HepG2 (cell line): ENCODE data around the gene JSRP1. TPM values are rescaled to one million over a fixed set of nuclear protein-coding genes. Genes with fewer than 3 reads are reported as not detected.

Source experiments
- ATAC-seq: fragments of 200-7000 bp; cut with Tn5 transposase; 3 replicates; pipeline ENCODE4 v1.9.1; 2020; ENCODE audit warnings: mild to moderate bottlenecking, moderate library complexity
- BruUV-seq: library from RNA; stranded (reverse); fragments of 400-500 nt; replicated peaks from 2 replicates; lab custom pipeline; 2021; lab: Mats Ljungman, UMichigan
- CTCF ChIA-PET: fragments of 300-600 bp; formaldehyde crosslinking; extraction: SDS; loops from one replicate; lab custom pipeline; 2021; ENCODE audit warnings: low total read pairs, inconsistent platforms, low intra/inter-chr PET ratio; lab: Yijun Ruan, JAX
- POLR2A ChIA-PET: fragments of 350-600 bp; sonication (Branson Sonifier 250); formaldehyde crosslinking; loops from one replicate; lab custom pipeline; 2020; ENCODE audit warnings: antibody characterized with exemption, inconsistent platforms; lab: Yijun Ruan, JAX
- DNase-seq: peaks from one replicate; pipeline ENCODE4 v3.0.0-alpha.2; 2015; ENCODE audit warnings: low spot score
- FAIRE-seq: peaks from 3 replicates; lab custom pipeline; 2011; peaks lifted over from hg19 to GRCh38; lab: Jason Lieb, UNC
- H2AFZ ChIP-seq: one replicate; pipeline ENCODE4 v1.6.1; 2011; ENCODE audit warnings: low read length, inconsistent platforms
- H3K27ac ChIP-seq: fragments of 300-600 bp; 3 replicates; pipeline ENCODE4 v1.8.0; 2011; ENCODE audit warnings: mixed run types, mild to moderate bottlenecking, mixed read lengths, low read length, inconsistent platforms; ENCODE audit not compliant: insufficient read depth; ENCODE audit errors: extremely low read length
- H3K27me3 ChIP-seq, 2 experiments: fragments of 200-600 bp in 1 of 2; 2 replicates in 1 of 2; 3 replicates in 1 of 2; pipeline versions ENCODE4 v1.6.0 to v1.8.0; 2011; ENCODE audit warnings: low read length in 2 of 2, mild to moderate bottlenecking in 2 of 2, moderate library complexity in 2 of 2, inconsistent platforms in 1 of 2; ENCODE audit not compliant: insufficient read depth in 2 of 2, control insufficient read depth in 1 of 2
- H3K36me3 ChIP-seq, 2 experiments: fragments of 200-600 bp in 1 of 2; replicated peaks in 1 of 2; 2 replicates in 1 of 2; 3 replicates in 1 of 2; pipeline versions ENCODE4 v1.5.1 to v1.8.0; 2011; ENCODE audit warnings: low read length in 2 of 2, inconsistent platforms in 1 of 2; ENCODE audit not compliant: insufficient read depth in 2 of 2, control insufficient read depth in 1 of 2
- H3K4me1 ChIP-seq: 2 replicates; pipeline ENCODE4 v1.5.1; 2012; ENCODE audit warnings: low read length, inconsistent platforms; ENCODE audit not compliant: insufficient read depth
- H3K4me2 ChIP-seq: 2 replicates; pipeline ENCODE4 v1.6.0; 2011; ENCODE audit warnings: low read depth, low read length, inconsistent platforms
- H3K4me3 ChIP-seq, 3 experiments: fragments of 200-600 bp in 1 of 3; sonication (generic), shearing (Covaris generic) in 1 of 3; replicated peaks in 1 of 3; 2 replicates each; pipeline ENCODE4 v1.5.1; 2011 to 2016; ENCODE audit warnings: low read length in 3 of 3, inconsistent platforms in 2 of 3, low read depth in 2 of 3, mild to moderate bottlenecking in 2 of 3, control low read depth in 1 of 3, mixed read lengths in 1 of 3; ENCODE audit not compliant: insufficient read depth in 1 of 3
- H3K79me2 ChIP-seq: one replicate; pipeline ENCODE4 v1.6.1; 2011; ENCODE audit warnings: low read length, inconsistent platforms; ENCODE audit not compliant: insufficient read depth
- H3K9ac ChIP-seq: 2 replicates; pipeline ENCODE4 v1.6.0; 2011; ENCODE audit warnings: mild to moderate bottlenecking, low read depth, low read length, inconsistent platforms; ENCODE audit not compliant: insufficient read depth
- H3K9me3 ChIP-seq: 2 replicates; pipeline ENCODE4 v1.5.1; 2012; ENCODE audit warnings: mild to moderate bottlenecking, low read length
- H4K20me1 ChIP-seq: 2 replicates; pipeline ENCODE4 v1.6.0; 2011; ENCODE audit warnings: inconsistent platforms, mild to moderate bottlenecking, low read length, moderate library complexity; ENCODE audit not compliant: insufficient read depth
- E2F1 ChIP-seq: sonication (generic); formaldehyde crosslinking; IDR thresholded peaks from 2 replicates; pipeline ENCODE4 v1.5.0; 2020; ENCODE audit warnings: missing genetic modification reagents
- GPN1 ChIP-seq: sonication (generic); formaldehyde crosslinking; IDR thresholded peaks from 2 replicates; pipeline ENCODE4 v1.5.1; 2020; ENCODE audit warnings: missing genetic modification reagents, borderline replicate concordance
- KLF13 ChIP-seq: sonication (generic); formaldehyde crosslinking; IDR thresholded peaks from 2 replicates; pipeline ENCODE4 v1.4.0; 2020; ENCODE audit warnings: mild to moderate bottlenecking, missing genetic modification reagents
- SP2 ChIP-seq: sonication (generic); formaldehyde crosslinking; IDR thresholded peaks from 2 replicates; pipeline ENCODE4 v1.5.1; 2020; ENCODE audit warnings: mild to moderate bottlenecking, missing genetic modification reagents
- ZBTB33 ChIP-seq: sonication (generic); formaldehyde crosslinking; IDR thresholded peaks from 2 replicates; pipeline ENCODE4 v1.4.0; 2020; ENCODE audit warnings: missing genetic modification reagents
- ZBTB8A ChIP-seq: sonication (generic); formaldehyde crosslinking; IDR thresholded peaks from 2 replicates; pipeline ENCODE4 v1.4.0; 2020; ENCODE audit warnings: mild to moderate bottlenecking, low read depth, missing genetic modification reagents, borderline replicate concordance
- ZNF235 ChIP-seq: sonication (generic); formaldehyde crosslinking; IDR thresholded peaks from 2 replicates; pipeline ENCODE4 v1.8.1; 2023; ENCODE audit warnings: mild to moderate bottlenecking, missing genetic modification reagents, borderline replicate concordance
- ZNF567 ChIP-seq: sonication (generic); formaldehyde crosslinking; IDR thresholded peaks from 2 replicates; pipeline ENCODE4 v1.8.1; 2023; ENCODE audit warnings: mild to moderate bottlenecking, missing genetic modification reagents, borderline replicate concordance
- ZNF891 ChIP-seq: sonication (generic); formaldehyde crosslinking; IDR thresholded peaks from 2 replicates; pipeline ENCODE4 v1.5.0; 2020; ENCODE audit warnings: mild to moderate bottlenecking, missing genetic modification reagents
- ZSCAN25 ChIP-seq: sonication (generic); formaldehyde crosslinking; IDR thresholded peaks from 2 replicates; pipeline ENCODE4 v1.8.0; 2022; ENCODE audit warnings: mild to moderate bottlenecking, missing genetic modification reagents
- WGBS: methylation state at CpG from one replicate; pipeline ENCODE4 v1.1.6; 2017; ENCODE audit warnings: low lambda C conversion rate; 5-methylcytosine and 5-hydroxymethylcytosine counted together
- in situ Hi-C: cut with HindIII; loops from 2 replicates; pipeline ENCODE4 v1.10.0; 2017; ENCODE audit warnings: low pct_unique_long_range_greater_than_20kb; ENCODE audit not compliant: extremely low pct_ligation_motif_present
- intact Hi-C: fragments of 100-400 bp; cut with micrococcal nuclease; formaldehyde crosslinking; loops from one replicate; pipeline ENCODE4 v1.10.0; 2022; ENCODE audit not compliant: unreplicated experiment
- polyA plus RNA-seq, 8 experiments: library from polyadenylated mRNA; depleted of rRNA in 3 of 8; stranded (reverse) in 7 of 8; unstranded in 1 of 8; fragments of >200 nt; fragmentation: Illumina TruSeq in 4 of 8; extraction: Trizol in 4 of 8; gene quantifications; 2 replicates each; pipeline versions ENCODE4 v1.2.1 to v1.2.3, GENCODE V29; 2011 to 2016; ENCODE audit warnings: low read depth in 4 of 8, missing spikeins in 1 of 8, mixed read lengths in 1 of 8; ENCODE audit not compliant: insufficient read depth in 1 of 8
- total RNA-seq, 5 experiments: library from RNA; depleted of rRNA; stranded (reverse); fragments of >200 nt; fragmentation: Illumina TruSeq; extraction: Trizol; gene quantifications; 2 replicates each; pipeline ENCODE4 v1.2.3, GENCODE V29; 2016; ENCODE audit warnings: low read depth in 1 of 5
- TF ChIP-seq, protein P1 (sequence below), 2 experiments: sonication (generic) in 1 of 2; formaldehyde crosslinking in 1 of 2; IDR thresholded peaks; 2 replicates each; pipeline versions ENCODE4 v1.4.0 to v1.6.1; 2018 to 2020; ENCODE audit warnings: missing genetic modification reagents in 2 of 2, borderline replicate concordance in 1 of 2, low read depth in 1 of 2, mild to moderate bottlenecking in 1 of 2, missing biosample characterization in 1 of 2
- TF ChIP-seq, protein P2 (sequence below): sonication (generic); formaldehyde crosslinking; IDR thresholded peaks from 2 replicates; pipeline ENCODE4 v1.5.0; 2020; ENCODE audit warnings: mild to moderate bottlenecking, missing genetic modification reagents

JSRP1 gene
- total and polyA plus RNA-seq, 2 of the 13 experiments (the other 11 are each of a cell fraction or from before 2014, with no cell fraction given): 0.16 to 0.38 TPM

DNA sequence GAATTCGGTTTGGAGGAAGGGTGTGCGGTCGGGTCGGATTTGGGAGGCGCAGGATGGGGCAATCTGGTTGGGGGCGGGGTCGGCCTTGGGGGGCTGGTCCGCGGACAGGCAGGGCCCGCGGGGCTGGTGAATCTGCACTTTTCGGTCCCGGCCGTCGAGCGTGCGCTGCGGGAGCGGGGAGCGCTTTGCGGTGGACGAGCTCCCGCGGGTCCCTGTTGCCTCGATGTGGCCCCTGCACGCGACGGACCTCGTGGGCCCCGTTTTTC lies 13.9 kb upstream of the JSRP1 start (continued):
- no peak for TF ChIP-seq ZBTB33 (CRISPR knock-in tag)
- TF ChIP-seq, protein P1, sequence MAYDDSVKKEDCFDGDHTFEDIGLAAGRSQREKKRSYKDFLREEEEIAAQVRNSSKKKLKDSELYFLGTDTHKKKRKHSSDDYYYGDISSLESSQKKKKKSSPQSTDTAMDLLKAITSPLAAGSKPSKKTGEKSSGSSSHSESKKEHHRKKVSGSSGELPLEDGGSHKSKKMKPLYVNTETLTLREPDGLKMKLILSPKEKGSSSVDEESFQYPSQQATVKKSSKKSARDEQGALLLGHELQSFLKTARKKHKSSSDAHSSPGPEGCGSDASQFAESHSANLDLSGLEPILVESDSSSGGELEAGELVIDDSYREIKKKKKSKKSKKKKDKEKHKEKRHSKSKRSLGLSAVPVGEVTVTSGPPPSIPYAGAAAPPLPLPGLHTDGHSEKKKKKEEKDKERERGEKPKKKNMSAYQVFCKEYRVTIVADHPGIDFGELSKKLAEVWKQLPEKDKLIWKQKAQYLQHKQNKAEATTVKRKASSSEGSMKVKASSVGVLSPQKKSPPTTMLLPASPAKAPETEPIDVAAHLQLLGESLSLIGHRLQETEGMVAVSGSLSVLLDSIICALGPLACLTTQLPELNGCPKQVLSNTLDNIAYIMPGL (CRISPR knock-in tag; IDR thresholded peaks at IDR 0.05; ENCODE audit: borderline replicate concordance in 1 of 2, low read depth in 1 of 2): 0 out of 4 replicates have a peak, but pooled peaks of 1 of the 2 experiments have one; percentile 8

DNA sequence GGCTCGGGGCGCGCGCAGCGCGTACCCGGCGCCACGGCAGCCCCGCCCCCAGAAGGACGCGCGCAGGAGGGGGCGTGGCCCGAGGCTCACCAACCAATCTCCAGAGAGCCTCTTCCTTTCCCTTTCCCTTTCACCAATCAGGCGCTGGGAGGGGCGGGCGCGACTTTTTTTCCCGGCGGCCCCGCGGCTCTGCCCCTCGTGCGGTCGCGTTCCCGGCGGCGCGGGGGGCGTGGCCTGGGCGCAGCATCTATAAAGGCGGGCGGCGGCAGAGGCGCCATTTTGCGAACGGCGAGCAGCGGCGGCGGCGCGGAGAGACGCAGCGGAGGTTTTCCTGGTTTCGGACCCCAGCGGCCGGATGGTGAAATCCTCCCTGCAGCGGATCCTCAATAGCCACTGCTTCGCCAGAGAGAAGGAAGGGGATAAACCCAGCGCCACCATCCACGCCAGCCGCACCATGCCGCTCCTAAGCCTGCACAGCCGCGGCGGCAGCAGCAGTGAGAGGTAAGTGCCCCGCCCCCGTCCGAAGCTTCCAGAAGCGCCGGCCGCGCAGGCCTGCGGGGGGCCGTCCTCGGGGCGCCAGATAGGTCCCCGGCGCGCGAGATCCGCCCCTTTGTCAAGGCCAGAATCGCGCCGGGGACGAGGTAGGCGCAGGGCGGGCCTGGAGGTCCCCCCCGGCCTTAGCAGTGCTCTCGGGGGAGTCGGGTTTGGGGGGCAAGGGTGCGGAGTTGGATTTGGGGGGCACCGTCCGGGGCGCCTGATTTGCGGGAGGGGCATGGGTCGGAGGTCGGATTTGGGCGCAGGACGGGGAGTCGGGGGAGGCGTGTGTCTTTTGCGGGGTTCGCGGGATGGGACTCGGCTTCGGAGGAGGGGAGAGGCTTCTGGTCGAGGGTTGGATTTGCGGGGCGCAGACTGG lies 13.3 kb upstream of the JSRP1 start:
- CTCF ChIA-PET: no interaction called here
- POLR2A ChIA-PET: interaction anchor here (2.7 kb wide), 1 partner anchor 10 kb away, joined by 10 read pairs; no protein-coding TSS in a partner anchor
- in situ Hi-C loops: no loop called here
- TF ChIP-seq SP2 (CRISPR knock-in tag) (peak; percentile 89), ZNF235 (CRISPR knock-in tag) (peak; percentile 72; the same call in 1 of the 2 replicates), E2F1 (peak; percentile 47; the same call in 1 of the 2 replicates), ZSCAN25 (CRISPR knock-in tag) (peak; percentile 50; the same call in 1 of the 2 replicates), ZBTB8A (CRISPR knock-in tag) (no peak), ZNF891 (CRISPR knock-in tag) (peak; percentile 86), ZNF567 (CRISPR knock-in tag) (0 out of 2 replicates have a peak, but pooled peaks have one; percentile 49), GPN1 (CRISPR knock-in tag) (no peak), KLF13 (no peak; the same call in 1 of the 2 replicates)
- TF ChIP-seq, protein P2, sequence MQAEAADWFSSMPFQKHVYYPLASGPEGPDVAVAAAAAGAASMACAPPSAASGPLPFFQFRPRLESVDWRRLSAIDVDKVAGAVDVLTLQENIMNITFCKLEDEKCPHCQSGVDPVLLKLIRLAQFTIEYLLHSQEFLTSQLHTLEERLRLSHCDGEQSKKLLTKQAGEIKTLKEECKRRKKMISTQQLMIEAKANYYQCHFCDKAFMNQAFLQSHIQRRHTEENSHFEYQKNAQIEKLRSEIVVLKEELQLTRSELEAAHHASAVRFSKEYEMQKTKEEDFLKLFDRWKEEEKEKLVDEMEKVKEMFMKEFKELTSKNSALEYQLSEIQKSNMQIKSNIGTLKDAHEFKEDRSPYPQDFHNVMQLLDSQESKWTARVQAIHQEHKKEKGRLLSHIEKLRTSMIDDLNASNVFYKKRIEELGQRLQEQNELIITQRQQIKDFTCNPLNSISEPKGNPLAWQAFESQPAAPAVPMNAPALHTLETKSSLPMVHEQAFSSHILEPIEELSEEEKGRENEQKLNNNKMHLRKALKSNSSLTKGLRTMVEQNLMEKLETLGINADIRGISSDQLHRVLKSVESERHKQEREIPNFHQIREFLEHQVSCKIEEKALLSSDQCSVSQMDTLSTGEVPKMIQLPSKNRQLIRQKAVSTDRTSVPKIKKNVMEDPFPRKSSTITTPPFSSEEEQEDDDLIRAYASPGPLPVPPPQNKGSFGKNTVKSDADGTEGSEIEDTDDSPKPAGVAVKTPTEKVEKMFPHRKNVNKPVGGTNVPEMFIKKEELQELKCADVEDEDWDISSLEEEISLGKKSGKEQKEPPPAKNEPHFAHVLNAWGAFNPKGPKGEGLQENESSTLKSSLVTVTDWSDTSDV (CRISPR knock-in tag): 0 out of 2 replicates have a peak, but pooled peaks have one; percentile 73

More for the DNA sequence above, 13.3 kb upstream of the JSRP1 start:
- DNase-seq (peak; percentile 91), FAIRE-seq (peak; percentile 59), ATAC-seq (peak; percentile 37)
- peak overlapping the region; percentile 85; the same call in 1 of the 2 replicates for H3K4me2 ChIP-seq
- peaks cover 4 to 17% of the 10 kb centered on the region in 2 experiments; a peak in 4 of 5 replicates for H3K36me3 ChIP-seq
- H4K20me1 ChIP-seq: peaks cover 48% of the 10 kb centered on the region
- H2AFZ ChIP-seq: no peak overlapping the region
- intact Hi-C loops: loop anchor here (5.0 kb wide), 1 partner anchor 32 kb away; the partner anchor contains the start of genes PLEKHJ1 and SF3A2
- peaks cover 39% of the 10 kb centered on the region for H3K79me2 ChIP-seq
- under 1% methylated on average over 27 of the region's 103 CpGs for WGBS
- no peaks in the 10 kb centered on the region; a peak in 1 of 5 replicates for H3K27me3 ChIP-seq
- peak overlapping the region; percentile 93 to 99 (median 96) for H3K4me3 ChIP-seq
- peaks cover 66% of the 10 kb centered on the region for H3K4me1 ChIP-seq
- H3K27ac ChIP-seq: peak overlapping the region; percentile 87
- H3K9ac ChIP-seq: peak overlapping the region; percentile 96
- no peaks in the 10 kb centered on the region for H3K9me3 ChIP-seq
- TSS peak; percentile 67 for BruUV-seq
